Measurements from ENCODE around the gene TMPO. TPM values are rescaled to one million over a fixed set of nuclear protein-coding genes. Genes with fewer than 3 reads are reported as not detected.
A peak's percentile ranks its signal among the peaks of the same experiment; 100 is the strongest.
"Not testable (repeated sequence)": the region's sequence is repeated elsewhere in the genome, so short reads cannot be mapped to it uniquely, and the experiment has no call there.

TMPO gene
- total and polyA plus RNA-seq, 3 experiments from 2014 or later, result 42.0 to 274 (median 260) TPM

DNA sequence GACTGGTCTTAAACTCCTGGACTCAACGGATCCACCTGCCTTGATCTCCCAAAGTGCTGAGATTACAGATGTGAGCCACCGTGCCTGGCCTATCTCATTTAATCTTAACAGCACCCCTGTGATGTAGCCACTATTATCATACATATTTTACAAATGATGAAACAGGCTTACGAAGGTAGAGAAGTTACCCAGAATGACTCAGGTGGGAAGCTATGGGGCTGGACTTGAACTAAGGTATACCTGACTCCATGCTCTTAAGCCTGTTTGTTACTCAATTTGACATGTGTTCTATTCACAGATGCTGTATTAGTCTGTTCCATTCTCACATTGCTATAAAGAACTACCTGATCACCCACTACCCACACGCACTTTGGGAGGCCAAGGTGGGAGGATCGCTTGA, 36.8 kb upstream of the TMPO start:
- peaks cover 0 to 7% of the 10 kb centered on the region in 2 donors for H3K27me3 Mint-ChIP-seq
- no peaks in the 10 kb centered on the region for H3K4me1 Mint-ChIP-seq
- H3K4me3 ChIP-seq (ENCODE audit: low read length), result no peak overlapping the region
- CTCF ChIA-PET, result no interaction called here
- no peak overlapping the region for H3K4me3 Mint-ChIP-seq
- H3K36me3 Mint-ChIP-seq, result peaks cover 0 to 3% (median 0%) of the 10 kb centered on the region in 3 donors
- POLR2A ChIA-PET, result no interaction called here
- H3K27me3 ChIP-seq (ENCODE audit: insufficient read depth, low read length, poor library complexity, severe bottlenecking), result no peaks in the 10 kb centered on the region
- H3K9me3 ChIP-seq (ENCODE audit: low read length), result no peaks in the 10 kb centered on the region
- no peak for DNase-seq
- no peak overlapping the region for H3K27ac ChIP-seq (ENCODE audit: low read depth, low read length)
- no peaks in the 10 kb centered on the region for H3K9me3 Mint-ChIP-seq
- no peaks in the 10 kb centered on the region for H3K36me3 ChIP-seq (ENCODE audit: insufficient read depth, low read length)
- H3K4me1 ChIP-seq (ENCODE audit: insufficient read depth, low read length), result no peaks in the 10 kb centered on the region
- no peak overlapping the region for H3K27ac Mint-ChIP-seq

- POLR2A ChIA-PET, result interaction anchor here (0.6 kb wide), 1 partner anchor 34 kb away, joined by 6 read pairs; no protein-coding TSS in a partner anchor
- H3K9me3 ChIP-seq (ENCODE audit: low read length), result no peaks in the 10 kb centered on the region
- no peaks in the 10 kb centered on the region for H3K27me3 ChIP-seq (ENCODE audit: insufficient read depth, low read length, poor library complexity, severe bottlenecking)
- H3K36me3 ChIP-seq (ENCODE audit: insufficient read depth, low read length), result no peaks in the 10 kb centered on the region
- H3K27ac Mint-ChIP-seq, result no peak overlapping the region
- no peaks in the 10 kb centered on the region for H3K36me3 Mint-ChIP-seq
- no peaks in the 10 kb centered on the region for H3K9me3 Mint-ChIP-seq
- no peaks in the 10 kb centered on the region for H3K4me1 Mint-ChIP-seq
- CTCF ChIA-PET, result no interaction called here
- peaks cover 0 to 5% of the 10 kb centered on the region in 2 donors for H3K27me3 Mint-ChIP-seq
- no peak overlapping the region for H3K4me3 Mint-ChIP-seq
- DNase-seq, result no peak
- no peaks in the 10 kb centered on the region for H3K4me1 ChIP-seq (ENCODE audit: insufficient read depth, low read length)
- H3K27ac ChIP-seq (ENCODE audit: low read depth, low read length), result no peak overlapping the region
- H3K4me3 ChIP-seq (ENCODE audit: low read length), result no peak overlapping the region
Observed at GRCh38 chr12:98483621-98484503, 31.5 kb upstream of the TMPO start.

- Histone ChIP-seq H3K4me3 (ENCODE audit: low read length) (no peak overlapping the region), H3K27ac (ENCODE audit: low read depth, low read length) (no peak overlapping the region), H3K9me3 (ENCODE audit: low read length) (no peaks in the 10 kb centered on the region), H3K27me3 (ENCODE audit: insufficient read depth, low read length, poor library complexity, severe bottlenecking) (no peaks in the 10 kb centered on the region), H3K36me3 (ENCODE audit: insufficient read depth, low read length) (no peaks in the 10 kb centered on the region), H3K4me1 (ENCODE audit: insufficient read depth, low read length) (no peaks in the 10 kb centered on the region)
- no peak for DNase-seq
- CTCF ChIA-PET, result no interaction called here
- Mint-ChIP-seq H3K9me3 (no peaks in the 10 kb centered on the region), H3K4me3 (no peak overlapping the region), H3K27me3 (peaks cover 0 to 2% of the 10 kb centered on the region in 2 donors), H3K36me3 (no peaks in the 10 kb centered on the region), H3K27ac (peak overlapping the region in 1 of 8 donors; percentile 50), H3K4me1 (peaks cover 1 to 2% (median 2%) of the 10 kb centered on the region in 3 donors)
- POLR2A ChIA-PET, result interaction anchor here (0.7 kb wide), 1 partner anchor 95 kb away, joined by 4 read pairs; no protein-coding TSS in a partner anchor
Observed at GRCh38 chr12:98485792-98486340, 29.5 kb upstream of the TMPO start.

DNA sequence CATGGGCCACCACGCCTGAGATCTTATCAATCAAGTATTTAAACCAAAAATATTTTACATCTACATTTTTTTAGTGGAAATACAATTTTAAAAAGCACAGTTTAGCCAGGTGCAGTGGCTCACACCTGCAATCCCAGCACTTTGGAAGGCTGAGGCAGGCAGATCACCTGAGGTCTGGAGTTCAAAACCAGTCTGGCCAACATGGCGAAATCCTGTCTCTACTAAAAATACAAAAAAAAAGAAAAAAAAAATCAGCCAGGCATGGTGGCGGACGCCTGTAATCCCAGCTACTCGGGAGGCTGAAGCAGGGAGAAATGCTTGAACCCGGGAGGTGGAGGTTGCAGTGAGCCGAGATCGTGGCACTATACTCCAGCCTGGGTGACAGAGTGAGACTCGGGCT, 27.0 kb upstream of the TMPO start:
- H3K27me3 ChIP-seq (ENCODE audit: insufficient read depth, low read length, poor library complexity, severe bottlenecking); POLR2A ChIA-PET; H3K27me3 Mint-ChIP-seq; H3K9me3 Mint-ChIP-seq; DNase-seq; H3K9me3 ChIP-seq (ENCODE audit: low read length); H3K27ac ChIP-seq (ENCODE audit: low read depth, low read length); H3K36me3 ChIP-seq (ENCODE audit: insufficient read depth, low read length); H3K36me3 Mint-ChIP-seq; H3K4me3 ChIP-seq (ENCODE audit: low read length); H3K4me3 Mint-ChIP-seq; H3K4me1 ChIP-seq (ENCODE audit: insufficient read depth, low read length); H3K27ac Mint-ChIP-seq: not testable (repeated sequence)
- CTCF ChIA-PET, result interaction anchor here (9.5 kb wide), 1 partner anchor 28 kb away, joined by 231 read pairs; the partner anchor contains the start of gene TMPO
- peaks cover 5 to 11% (median 7%) of the 10 kb centered on the region in 3 donors for H3K4me1 Mint-ChIP-seq

DNA sequence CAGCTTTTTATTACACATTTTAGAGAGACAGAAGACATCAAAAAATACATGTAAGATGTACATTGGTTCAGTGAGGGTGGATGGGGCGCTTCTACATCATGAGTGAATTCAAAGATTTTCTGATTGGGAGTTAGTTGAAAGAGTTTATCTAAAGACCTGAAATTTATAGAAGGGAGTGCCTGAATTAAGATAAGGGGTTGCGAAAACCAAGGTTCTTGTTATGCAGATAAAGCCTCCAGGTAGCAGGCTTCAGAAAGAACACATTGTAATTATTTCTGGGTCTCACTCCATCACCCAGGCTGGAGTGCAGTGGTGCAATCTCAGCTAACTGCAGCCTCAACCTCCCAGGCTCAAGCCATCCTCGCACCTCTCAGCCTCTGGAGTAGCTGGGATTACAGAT, 26.2 kb upstream of the TMPO start:
- no peaks in the 10 kb centered on the region for H3K9me3 Mint-ChIP-seq

GRCh38 chr12:98490501-98491453, 24.6 kb upstream of the TMPO start:
- Mint-ChIP-seq H3K9me3 (no peaks in the 10 kb centered on the region), H3K36me3 (no peaks in the 10 kb centered on the region), H3K27me3 (peaks cover 0 to 2% of the 10 kb centered on the region in 2 donors), H3K27ac (peak overlapping the region; percentile 9 to 91 (median 83)), H3K4me3 (peak overlapping the region in 4 of 7 donors; percentile 3 to 71 (median 31)), H3K4me1 (peaks cover 5 to 11% (median 7%) of the 10 kb centered on the region in 3 donors)
- Histone ChIP-seq H3K9me3 (ENCODE audit: low read length) (no peaks in the 10 kb centered on the region), H3K36me3 (ENCODE audit: insufficient read depth, low read length) (no peaks in the 10 kb centered on the region), H3K27me3 (ENCODE audit: insufficient read depth, low read length, poor library complexity, severe bottlenecking) (no peaks in the 10 kb centered on the region), H3K27ac (ENCODE audit: low read depth, low read length) (no peak overlapping the region), H3K4me3 (ENCODE audit: low read length) (no peak overlapping the region), H3K4me1 (ENCODE audit: insufficient read depth, low read length) (no peaks in the 10 kb centered on the region)
- CTCF ChIA-PET, result interaction anchor here (0.6 to 9.5 kb wide), 20 partner anchors 10 to 163 kb away, joined by 3 to 231 read pairs (median 4); partner anchors contain the start of genes SLC25A3 and TMPO
- DNase-seq, result peak; percentile 73 to 87 (median 76)
- POLR2A ChIA-PET, result interaction anchor here (0.6 to 4.5 kb wide), 4 partner anchors 13 to 41 kb away, joined by 3 to 46 read pairs (median 8); partner anchors contain the start of gene TMPO

More for the DNA sequence above, 26.2 kb upstream of the TMPO start:
- no peak overlapping the region for H3K27ac ChIP-seq (ENCODE audit: low read depth, low read length)
- no peaks in the 10 kb centered on the region for H3K9me3 ChIP-seq (ENCODE audit: low read length)
- H3K4me3 Mint-ChIP-seq, result no peak overlapping the region
- H3K4me1 ChIP-seq (ENCODE audit: insufficient read depth, low read length), result no peaks in the 10 kb centered on the region
- DNase-seq, result no peak
- peak overlapping the region in 1 of 8 donors; percentile 5 for H3K27ac Mint-ChIP-seq
- no peak overlapping the region for H3K4me3 ChIP-seq (ENCODE audit: low read length)
- no peaks in the 10 kb centered on the region for H3K36me3 Mint-ChIP-seq
- peaks cover 0 to under 1% of the 10 kb centered on the region in 2 donors for H3K27me3 Mint-ChIP-seq
- H3K4me1 Mint-ChIP-seq, result peaks cover 5 to 11% (median 7%) of the 10 kb centered on the region in 3 donors
- ChIA-PET POLR2A (interaction anchor here (4.5 kb wide), 1 partner anchor 27 kb away, joined by 46 read pairs; the partner anchor contains the start of gene TMPO), CTCF (interaction anchor here (2.7 to 9.5 kb wide), 2 partner anchors 27 to 44 kb away, joined by 12 to 231 read pairs; partner anchors contain the start of gene TMPO)
- no peaks in the 10 kb centered on the region for H3K36me3 ChIP-seq (ENCODE audit: insufficient read depth, low read length)
- H3K27me3 ChIP-seq (ENCODE audit: insufficient read depth, low read length, poor library complexity, severe bottlenecking), result no peaks in the 10 kb centered on the region

DNA sequence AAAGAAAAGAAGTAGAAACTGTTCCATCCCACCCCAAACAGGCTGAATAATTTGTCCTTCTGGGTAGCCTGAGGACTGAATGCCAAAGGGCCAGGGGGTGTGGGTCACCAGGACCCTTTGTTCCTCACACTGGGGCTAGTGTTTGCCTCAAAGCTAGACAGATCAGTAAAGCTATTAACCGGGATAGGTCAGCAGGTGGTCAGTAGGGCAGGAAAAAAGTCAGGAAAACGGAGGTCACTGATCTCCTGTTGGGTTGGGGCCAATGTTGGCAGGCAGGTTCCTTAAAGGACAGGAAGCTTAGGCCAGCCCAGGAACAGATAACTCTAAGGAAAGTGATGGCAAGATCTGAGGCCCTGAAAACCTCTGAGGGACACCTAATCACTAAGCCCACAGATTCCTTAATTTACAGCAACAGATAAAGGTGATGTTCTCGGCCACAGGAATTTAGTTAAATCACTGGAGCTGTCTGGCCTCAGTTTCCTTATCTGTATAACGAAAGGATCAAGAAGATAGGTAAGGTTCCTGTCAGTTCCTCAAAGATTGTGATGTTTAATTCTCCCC, 22.7 kb upstream of the TMPO start:
- ChIA-PET CTCF (interaction anchor here (0.7 to 9.5 kb wide), 4 partner anchors 24 to 157 kb away, joined by 3 to 231 read pairs (median 6); partner anchors contain the start of genes SLC25A3 and TMPO), POLR2A (interaction anchor here (1.3 to 4.5 kb wide), 2 partner anchors 21 to 24 kb away, joined by 8 to 46 read pairs; partner anchors contain the start of gene TMPO)
- no peaks in the 10 kb centered on the region for H3K36me3 Mint-ChIP-seq
- H3K4me1 Mint-ChIP-seq, result peaks cover 5 to 11% (median 7%) of the 10 kb centered on the region in 3 donors
- H3K27me3 Mint-ChIP-seq, result peaks cover 0 to 2% of the 10 kb centered on the region in 2 donors
- no peaks in the 10 kb centered on the region for H3K36me3 ChIP-seq (ENCODE audit: insufficient read depth, low read length)
- no peaks in the 10 kb centered on the region for H3K4me1 ChIP-seq (ENCODE audit: insufficient read depth, low read length)
- H3K27ac ChIP-seq (ENCODE audit: low read depth, low read length), result no peak overlapping the region
- H3K9me3 Mint-ChIP-seq, result no peaks in the 10 kb centered on the region
- H3K4me3 ChIP-seq (ENCODE audit: low read length), result no peak overlapping the region
- no peaks in the 10 kb centered on the region for H3K9me3 ChIP-seq (ENCODE audit: low read length)
- no peaks in the 10 kb centered on the region for H3K27me3 ChIP-seq (ENCODE audit: insufficient read depth, low read length, poor library complexity, severe bottlenecking)
- H3K4me3 Mint-ChIP-seq, result no peak overlapping the region
- no peak overlapping the region for H3K27ac Mint-ChIP-seq
- DNase-seq, result no peak
